Activated gamma-delta T cell treated with anti-CD3 and anti-CD28 coated beads, Interleukin-2, amount 50 U/mL, for 16 hours (primary cell): ENCODE measurements around the gene MACROD2.
A peak's percentile ranks its signal among the peaks of the same experiment; 100 is the strongest.

ENCODE experiments used
- DNase-seq: peaks from one replicate; pipeline ENCODE4 v3.0.0-alpha.2; 2020; ENCODE audit warnings: low read depth

Gene MACROD2

DNA sequence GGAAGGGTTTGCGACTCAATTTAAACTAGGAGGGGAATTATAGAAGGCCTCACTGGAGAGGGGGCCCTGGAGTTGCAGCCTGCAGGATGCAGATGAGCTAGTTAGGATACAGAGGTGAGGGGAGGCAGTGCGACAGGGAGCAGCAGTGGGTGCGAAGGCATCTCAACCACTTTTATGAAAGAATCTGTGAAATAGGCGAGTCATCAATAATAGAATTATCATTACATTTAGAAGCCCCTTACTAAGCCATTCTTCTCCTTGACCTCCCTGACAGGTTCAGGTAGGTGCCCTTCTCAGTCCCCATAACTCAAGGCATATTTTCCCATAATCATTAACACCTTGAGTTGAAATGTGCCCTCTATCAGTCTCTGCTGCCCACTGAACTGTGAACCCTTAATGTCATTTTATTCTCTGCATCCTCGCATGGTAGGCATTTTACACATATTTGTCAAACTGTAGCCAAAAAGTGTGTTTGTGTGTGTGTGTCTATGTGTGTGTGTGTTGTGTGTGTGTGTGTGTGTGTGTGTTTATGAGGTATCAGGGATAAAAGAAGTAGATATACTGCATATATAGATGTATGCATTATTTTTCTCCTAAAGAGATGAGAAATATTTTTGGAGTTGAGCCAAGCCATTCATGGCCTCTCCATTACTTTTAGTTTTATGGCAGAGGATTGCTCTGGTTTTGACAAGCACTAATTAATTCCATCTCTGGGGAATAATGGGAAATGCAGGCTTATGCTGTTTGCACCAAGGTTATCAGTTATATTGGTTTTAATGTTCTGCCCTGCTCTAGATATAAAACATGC is 1679.1 kb downstream of the MACROD2 start:
- DNase-seq, result no peak

DNA sequence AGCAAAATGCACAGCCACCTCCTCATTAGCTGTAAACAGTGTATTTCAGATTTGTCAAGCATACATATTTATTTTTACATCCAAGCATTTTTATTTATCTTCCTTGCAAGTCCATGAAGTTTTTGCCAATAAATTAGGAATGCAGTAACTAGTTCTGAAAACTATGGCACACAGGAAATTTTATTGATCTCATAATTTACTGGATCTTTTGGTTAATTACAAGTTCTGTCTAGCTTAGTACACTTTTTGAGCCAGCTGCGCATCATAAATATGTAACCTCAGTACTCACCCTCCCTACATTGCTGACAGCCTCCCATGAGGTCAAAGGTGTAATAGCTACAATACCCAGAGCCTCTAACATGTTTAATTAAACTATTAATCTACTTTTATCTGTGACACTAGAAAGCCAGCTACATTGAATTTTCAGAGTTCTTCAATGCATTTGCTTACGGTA is 1679.8 kb downstream of the MACROD2 start:
- DNase-seq, result no peak

DNA sequence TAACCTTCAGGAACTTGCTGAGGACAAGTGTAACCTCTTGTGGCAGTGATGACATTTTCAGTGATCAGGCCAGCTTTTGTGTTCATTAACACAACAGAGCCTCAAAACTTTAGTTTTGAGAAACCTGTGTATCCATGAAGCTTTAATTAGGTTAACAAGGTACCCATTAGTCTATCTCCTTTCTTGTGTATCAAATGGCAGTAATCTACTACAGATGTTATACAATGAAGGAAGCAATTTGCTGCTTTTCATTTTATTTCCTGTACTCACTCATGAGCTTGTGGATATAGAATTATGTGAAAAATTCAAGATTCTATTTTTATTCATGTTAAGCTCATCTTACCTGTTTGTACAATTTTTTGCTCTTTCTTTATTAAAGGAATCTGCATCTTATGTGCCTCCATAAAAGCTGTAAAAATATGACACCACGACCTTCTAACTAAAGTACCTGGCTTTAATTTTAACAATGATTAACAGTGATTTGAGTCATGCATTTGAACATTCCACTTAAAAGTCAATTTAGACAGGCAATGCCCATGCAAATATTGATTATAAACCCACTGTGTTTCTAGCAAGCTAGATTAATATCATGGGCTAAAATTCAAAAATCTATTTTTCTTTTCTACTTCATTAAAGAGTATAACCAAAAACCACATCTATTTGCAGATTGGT is 1680.6 kb downstream of the MACROD2 start:
- no peak for DNase-seq

DNA sequence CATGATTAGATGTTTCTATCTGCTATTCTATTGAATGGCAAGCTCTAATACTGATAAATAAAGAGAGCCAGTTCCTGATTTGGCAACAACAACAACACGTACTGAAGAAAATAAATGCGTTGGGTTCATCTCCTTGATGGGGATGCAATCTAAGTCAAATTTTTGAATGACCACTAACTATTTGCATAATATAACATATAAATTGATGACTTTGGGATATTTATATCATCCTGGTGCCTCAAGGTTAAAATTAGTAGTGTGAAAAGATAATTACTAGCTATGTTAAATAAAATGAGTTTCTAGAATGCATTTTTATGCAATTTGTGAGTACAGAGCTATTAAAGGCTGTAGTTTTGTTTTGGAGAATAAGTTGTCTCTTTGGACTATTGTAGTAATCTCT is 1681.5 kb downstream of the MACROD2 start:
- DNase-seq, result no peak

DNA sequence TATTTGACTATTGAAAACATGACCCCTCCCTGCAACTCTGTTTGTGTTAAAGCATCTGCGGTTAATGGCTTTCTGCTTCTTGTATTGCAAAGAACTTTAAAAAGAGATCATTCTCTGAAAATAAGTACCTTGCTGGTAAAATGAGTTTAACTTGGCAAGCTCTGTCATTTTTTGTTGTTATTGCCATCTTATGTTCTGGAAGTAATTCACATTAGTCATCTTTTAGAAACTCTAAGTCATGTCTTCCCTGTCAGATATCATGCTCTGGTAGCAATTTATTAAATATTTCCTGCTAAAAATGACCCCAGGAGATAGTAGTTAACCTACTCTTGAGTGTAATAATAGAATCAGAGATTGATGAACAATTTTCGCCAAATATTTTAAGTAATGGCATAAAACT is 1687.4 kb downstream of the MACROD2 start:
- DNase-seq, result no peak

DNA sequence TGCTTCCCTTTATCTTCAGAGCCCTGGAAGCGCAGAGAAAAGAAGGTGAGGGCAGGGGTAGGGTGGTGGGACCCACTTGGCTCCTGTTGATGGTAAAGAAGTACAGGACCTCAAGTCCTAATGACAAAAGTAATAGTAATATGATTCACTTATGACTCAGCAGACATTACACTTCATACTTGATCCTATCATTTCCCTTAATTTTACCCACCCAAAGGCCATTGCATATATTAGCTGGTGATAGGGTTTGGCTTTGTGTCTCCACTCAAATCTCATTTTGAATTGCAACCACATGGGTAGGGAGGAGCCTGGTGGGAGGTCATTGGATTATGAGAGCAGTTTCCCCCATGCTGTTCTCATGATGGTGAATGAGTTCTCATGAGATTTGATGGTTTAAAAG is 1697.3 kb downstream of the MACROD2 start:
- no peak for DNase-seq

DNA sequence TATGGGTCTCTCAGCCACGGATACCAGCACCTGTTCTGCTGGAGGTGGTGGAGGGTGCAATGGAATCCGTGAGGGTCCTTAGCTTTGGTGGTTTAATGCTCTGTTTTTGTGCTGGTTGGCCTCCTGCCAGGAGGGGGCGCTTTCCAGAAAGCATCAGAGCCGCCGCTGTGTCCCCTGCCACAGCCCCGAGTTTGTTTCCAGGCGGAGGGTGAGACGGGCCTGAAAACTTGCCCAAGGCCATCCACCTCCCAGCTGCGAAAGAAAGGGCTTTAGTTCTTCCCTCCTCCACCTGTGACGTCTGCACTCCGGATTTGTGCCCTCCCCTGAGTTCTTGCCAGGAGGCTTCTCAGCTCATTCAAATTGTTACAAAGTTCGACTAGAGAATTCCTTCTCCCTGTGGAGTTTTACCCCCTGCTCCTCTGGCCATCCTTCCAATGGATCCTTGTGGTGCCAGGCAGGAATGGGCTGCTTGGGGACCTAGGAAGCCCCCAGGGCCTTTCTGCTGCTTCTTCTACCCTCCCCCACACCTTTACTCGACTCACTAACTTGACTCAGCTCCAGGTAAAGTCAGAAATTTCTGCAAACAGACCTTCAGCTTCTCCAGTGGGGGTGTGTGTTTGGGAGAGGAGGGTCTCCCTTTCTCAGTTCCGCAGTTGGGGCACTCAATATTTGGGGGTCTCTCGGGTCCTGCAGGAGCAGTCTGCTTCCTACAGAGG is 1704.3 kb downstream of the MACROD2 start:
- DNase-seq, result no peak

DNA sequence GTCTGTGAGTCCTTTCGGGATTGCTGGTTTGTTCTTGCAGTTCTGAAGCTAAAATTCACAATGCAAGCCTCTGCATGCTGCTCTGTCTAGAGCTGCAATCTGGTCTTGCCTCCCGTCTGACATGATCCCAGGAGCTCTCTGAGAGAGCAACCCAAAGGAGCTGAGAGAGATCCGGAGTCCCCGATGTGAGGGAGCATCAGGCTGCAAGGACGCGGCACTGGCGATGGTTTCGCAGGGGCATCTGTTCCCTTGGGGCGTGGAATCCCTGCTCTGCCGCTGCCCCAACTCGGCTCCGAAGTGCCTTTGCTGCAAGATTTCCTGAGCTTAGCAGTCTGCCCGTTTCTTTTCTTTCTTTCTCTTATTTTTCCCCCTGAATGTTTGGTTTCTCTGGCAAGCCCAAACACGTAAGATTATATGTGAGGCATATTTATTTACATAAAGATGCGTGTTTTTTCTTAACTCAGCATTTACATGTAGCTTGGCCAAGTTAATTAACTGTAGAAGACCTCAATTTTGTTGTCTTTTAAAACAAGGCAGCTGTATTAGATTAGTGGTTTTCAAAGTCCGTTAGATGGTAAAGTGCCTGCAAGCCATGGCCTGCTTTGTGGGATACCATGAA is 1704.9 kb downstream of the MACROD2 start:
- no peak for DNase-seq

DNA sequence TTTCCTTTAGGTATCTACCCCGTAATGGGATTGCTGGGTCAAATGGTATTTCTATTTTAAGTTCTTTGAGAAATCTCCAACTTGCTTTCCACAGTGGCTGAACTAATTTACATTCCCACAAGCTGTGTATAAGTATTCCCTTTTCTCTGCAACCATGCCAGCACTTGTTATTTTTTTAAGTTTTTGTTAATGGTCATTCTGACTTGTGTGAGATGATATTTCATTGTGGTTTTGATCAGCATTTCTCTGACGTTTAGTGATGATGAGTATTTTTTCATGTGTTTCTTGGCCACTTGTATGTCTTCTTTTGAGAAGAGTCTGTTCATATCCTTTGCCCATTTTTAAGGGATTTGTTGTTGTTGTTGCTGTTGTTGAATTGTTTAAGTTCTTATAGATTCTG is 1706.8 kb downstream of the MACROD2 start:
- no peak for DNase-seq

DNA sequence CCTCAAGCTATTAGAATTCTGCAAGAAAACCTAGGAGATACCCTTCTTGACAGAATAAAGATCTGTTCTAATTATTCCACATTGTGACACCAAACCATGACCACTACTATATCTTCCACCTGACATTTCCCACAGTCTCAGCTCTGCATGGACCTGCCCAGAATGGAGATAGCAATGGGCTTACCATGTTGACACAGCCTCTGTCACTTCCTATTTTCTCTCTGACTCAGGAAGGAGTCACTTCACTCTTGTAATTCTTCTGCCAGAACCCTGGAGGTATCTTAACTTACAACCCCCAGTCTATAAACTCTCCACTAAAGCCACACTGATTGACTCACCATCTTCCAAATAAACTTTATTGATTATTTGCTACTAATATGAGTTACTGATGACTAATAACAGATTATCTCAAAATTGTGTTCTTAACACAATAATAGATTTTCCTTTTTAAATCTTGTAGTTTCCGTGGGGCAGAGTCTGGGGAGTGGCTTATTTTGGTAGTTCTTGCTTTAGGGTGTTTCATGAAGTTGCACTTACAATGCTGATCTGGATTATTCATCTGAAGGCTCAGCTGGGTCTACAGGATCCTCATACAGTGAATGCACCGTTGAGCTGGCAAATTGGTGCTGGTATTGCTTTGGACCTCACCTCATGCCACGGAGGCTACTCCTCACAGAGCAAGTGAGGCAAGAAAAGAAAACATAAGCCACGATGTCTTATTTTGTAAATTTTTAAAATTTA is 1708.0 kb downstream of the MACROD2 start:
- DNase-seq, result no peak

DNA sequence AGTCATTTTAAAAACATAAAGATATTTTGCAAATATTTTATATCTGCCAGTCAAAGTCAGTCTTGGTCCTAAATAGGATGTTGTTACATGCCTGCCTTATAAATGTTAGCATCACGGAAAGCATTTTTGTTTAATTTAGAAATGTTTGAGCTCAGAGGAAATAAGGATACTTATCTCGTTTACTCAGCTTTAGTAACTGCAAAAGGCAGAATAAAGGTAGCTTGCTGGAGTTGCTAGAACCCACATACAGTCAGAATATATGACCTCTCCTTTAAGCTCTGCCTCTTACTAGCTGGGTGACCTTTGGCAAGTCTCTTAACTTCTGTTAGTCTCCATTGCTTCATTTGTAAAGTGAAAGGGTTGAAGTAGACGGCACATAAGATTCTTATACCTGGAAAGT is 1710.7 kb downstream of the MACROD2 start:
- DNase-seq, result no peak

DNA sequence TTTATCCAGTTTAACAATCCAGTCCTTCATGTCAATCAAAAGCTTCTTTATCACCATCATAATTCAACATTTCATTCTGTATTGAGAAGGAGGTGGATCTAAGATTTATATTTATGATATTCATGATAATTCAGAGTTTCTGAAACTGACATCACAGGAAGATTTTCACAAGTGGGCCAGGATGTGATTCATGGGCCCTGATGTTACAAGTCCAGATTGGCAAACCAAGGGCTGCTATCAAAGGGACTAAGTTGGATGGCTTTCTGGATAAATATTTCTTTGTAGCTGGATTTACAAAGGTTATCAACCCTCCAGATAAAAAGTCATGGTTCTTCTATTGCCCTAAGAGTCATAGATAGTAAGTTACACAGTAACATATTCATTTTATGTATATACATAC is 1711.4 kb downstream of the MACROD2 start:
- no peak for DNase-seq

DNA sequence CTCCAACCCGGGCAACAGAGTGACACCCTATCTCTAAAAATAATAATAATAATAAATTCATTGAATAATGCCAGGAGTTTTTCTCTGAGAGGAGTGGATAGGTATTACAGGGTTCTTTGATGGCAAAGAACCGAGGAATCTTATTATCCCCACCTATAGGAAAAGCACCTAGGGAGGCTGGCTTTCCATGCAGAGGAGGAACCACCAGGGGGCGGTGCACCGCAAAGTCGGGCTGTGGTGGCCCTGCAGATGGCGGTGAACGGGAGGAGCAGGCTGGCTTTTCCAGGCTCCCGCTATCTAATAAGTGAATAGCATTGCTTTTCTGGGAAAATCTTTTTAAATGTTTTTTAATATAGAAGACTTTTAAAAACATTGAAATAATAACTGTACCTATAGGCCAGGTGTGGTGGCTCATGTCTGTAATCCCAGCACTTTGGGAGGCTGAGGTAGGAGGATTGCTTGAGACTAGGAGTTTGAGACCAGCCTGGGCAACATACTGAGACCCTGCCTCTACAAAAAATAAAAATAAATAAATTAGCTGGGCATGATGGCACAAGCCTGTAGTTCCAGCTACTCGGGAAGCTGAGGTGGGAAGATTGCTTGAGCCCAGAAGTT is 1713.8 kb downstream of the MACROD2 start:
- peak; percentile 1 for DNase-seq

DNA sequence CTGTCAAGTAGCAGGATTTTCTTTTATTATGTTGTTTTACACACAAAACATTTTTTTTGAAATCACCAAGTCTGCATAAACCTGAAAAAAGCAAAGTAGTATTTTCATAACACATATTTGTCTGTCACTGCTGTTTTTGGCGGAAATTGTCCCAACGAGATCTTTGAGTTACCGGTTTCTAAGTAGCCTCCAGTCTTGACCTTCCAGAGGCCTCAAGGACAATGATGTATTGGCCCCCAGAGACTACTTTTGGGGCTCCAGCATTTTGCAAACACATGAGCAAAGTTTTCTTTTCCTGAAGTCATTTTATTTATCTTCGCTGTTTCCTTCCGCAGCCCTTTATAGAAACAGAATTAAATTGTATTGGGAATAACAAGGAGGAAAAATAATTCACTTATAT is 1715.3 kb downstream of the MACROD2 start:
- DNase-seq, result no peak

DNA sequence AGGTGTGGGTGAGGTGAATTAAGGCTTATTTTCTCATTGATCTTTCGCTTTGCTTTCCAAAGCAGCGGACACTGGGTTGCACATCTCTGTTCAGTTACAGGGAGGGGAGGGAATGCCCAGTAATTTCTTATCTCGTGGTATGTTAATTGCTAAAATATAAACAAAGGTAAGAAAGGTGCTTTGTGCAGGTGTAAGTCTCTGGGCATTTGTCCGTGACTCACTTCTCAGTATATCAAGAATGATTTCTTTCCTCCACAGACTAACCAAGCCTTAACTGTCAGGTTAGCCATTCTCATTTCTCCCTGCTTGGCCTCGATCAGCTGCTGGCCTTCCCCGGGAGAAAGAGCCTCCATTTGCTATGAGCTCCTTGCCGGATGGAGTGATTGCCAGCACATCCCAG is 1715.9 kb downstream of the MACROD2 start:
- no peak for DNase-seq

DNA sequence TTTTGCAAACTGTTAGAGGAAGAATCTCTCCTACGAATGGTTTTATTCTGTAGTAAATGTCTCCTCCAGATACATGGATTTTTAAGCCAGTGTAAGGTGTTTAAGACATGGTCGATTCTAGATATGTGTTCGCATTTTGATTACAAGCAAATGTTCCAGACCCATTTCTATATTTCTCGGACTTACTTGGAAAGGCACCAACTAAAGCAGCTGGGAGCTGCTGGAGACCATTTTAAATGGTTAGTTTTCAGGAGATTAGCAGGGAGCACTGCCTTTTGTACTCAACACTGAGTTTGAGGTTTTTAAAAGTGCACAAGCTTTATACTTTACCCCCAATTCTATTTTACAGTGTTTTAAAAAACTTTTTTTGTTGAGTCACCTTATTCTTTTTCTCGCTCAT is 1720.9 kb downstream of the MACROD2 start:
- DNase-seq, result no peak

DNA sequence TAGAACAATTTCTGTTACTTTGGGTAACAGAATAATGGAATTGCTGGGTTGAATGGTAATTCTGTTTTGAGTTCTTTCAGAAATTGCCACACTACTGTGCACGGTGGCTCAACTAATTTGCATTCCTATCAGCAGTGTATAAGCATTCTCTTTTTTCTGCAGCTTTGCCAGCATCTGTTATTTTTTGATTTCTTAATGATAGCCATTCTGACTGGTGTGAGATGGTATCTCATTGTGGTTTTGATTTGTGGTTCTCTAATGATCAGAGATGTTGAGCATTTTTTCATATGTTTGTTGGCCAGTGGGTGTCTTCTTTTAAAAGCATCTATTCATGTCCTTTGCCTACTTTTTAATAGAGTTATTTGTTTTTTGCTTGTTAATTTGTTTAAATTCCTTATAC is 1731.1 kb downstream of the MACROD2 start:
- no peak for DNase-seq

DNA sequence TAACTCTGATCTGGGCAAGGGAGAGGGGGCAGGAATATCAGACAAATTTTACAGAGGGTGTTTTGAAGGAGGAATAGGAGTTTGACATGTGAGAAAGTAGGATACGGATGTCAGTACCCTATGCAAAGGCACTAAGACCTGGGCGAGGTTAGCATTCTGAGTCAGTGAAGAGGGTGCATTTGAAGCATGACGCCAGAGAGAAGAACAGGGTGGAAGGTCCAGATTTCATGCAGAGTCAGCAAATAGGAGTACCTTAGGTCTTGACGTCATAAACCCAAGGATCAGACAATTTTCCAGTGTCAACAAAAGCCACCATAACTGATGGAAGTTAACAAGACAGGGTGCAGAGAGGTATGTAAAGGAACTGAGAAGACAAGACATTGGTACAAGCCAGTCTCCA is 1738.7 kb downstream of the MACROD2 start:
- no peak for DNase-seq

DNA sequence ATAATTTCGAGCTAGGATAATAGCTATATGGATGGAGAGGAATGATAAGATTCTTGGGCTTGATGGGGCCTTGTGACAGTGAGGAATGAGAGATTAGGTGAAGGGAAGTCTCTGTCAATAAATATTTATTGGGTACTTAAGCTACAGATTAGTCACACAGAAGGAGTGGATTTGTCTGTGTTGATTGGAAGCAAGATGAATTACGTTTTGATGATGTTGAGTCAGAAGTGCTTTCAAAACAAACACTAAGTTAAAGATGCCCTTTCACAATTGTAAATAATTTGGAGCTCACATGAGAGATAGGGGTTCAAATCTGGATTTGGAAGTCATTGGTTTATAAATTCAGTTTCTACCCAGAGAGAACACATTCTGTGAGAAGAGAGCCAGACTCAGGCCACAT is 1743.7 kb downstream of the MACROD2 start:
- no peak for DNase-seq

DNA sequence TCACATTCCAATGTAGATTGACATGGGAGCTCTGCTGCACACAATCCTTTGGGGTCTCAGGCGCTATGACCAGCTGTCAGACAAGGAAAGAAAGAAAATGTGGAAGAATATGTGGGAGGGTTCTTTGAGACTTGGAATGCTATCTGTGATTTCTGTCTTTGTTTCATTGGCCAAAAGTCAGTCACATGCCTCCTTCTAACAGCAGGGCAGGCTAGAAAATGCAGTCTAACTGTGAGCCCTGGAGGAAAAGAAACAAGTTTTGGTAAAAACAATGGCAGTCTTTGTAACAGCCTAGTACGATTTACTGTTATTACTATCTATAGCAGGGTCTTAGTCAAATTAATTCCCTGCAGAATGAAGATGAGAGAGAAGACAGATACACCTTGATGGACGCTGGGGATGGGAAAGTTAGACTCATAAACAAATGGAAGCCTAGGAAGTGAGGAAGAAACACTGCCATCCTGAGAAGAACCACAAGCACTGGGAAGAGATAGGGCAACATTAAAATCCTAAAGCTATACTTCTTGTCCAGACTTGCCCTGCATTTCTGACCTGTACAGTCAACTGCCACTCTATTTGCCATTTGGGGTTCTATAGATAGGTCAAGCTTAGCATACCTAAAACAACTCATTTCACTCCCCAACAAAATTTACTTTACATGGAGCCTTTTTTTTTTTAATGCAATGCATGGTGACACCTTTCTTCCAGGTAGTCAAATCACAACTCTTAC is 1744.9 kb downstream of the MACROD2 start:
- DNase-seq, result no peak

DNA sequence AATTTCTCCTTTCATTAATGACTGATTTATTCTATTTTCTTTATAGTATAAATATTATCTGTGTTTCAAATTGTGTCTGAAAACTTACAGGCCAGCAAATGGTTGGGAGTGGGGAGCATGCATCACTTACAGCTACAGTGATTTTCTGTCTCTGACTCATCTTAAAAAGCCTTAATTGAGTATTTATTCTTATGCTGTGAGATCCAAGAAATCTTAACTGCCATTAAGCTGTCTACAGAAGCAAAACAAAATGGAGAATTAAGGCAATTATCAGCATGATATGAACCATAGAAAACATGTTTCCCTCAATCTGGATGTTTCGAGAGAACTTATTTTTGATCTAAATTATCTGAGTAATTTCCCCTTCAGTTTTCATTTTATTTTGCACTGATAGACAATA is 1746.8 kb downstream of the MACROD2 start:
- no peak for DNase-seq
